SK-N-SH (cell line): Measurements from ENCODE around the gene KIF19.

Experiments
- CHD2 ChIP-seq: fragments of 150-350 bp; IDR thresholded peaks from 2 replicates; pipeline ENCODE4 v1.6.1; 2018; ENCODE audit warnings: low read length; ENCODE audit not compliant: partially characterized antibody
- CTCF ChIP-seq: fragments of 200-600 bp; sonication (generic); IDR thresholded peaks from 2 replicates; pipeline ENCODE4 v1.6.1; 2017; ENCODE audit warnings: antibody characterized with exemption, mild to moderate bottlenecking, moderate library complexity
- MAX ChIP-seq: IDR thresholded peaks from 2 replicates; pipeline ENCODE4 v1.4.0; 2012; ENCODE audit warnings: low read depth
- MXI1 ChIP-seq: IDR thresholded peaks from 2 replicates; pipeline ENCODE4 v1.6.1; 2012; ENCODE audit warnings: mild to moderate bottlenecking, low read depth, low read length, improper control_type of control experiment
- PBX3 ChIP-seq: IDR thresholded peaks from 2 replicates; pipeline ENCODE4; 2012
- RFX5 ChIP-seq: IDR thresholded peaks from 2 replicates; pipeline ENCODE4 v1.6.1; 2012; ENCODE audit warnings: mild to moderate bottlenecking, improper control_type of control experiment, low read length
- USF2 ChIP-seq: fragments of 150-350 bp; IDR thresholded peaks from 2 replicates; pipeline ENCODE4 v1.6.1; 2017; ENCODE audit warnings: antibody characterized with exemption, low read length, low read depth, borderline replicate concordance

- TF ChIP-seq CTCF (no peak), PBX3 (no peak), MAX (no peak), CHD2 (no peak), USF2 (no peak), MXI1 (no peak), RFX5 (no peak)
Observed at GRCh38 chr17:74307984-74308773, 17.8 kb upstream of the KIF19 start.
